ENCODE data around the gene MICU1. TPM values are rescaled to one million over a fixed set of nuclear protein-coding genes. Genes with fewer than 3 reads are reported as not detected.

The MICU1 gene
- total and polyA plus RNA-seq, 10 of the 15 experiments (the other 5 are each of a cell fraction or from before 2014, with no cell fraction given) = 18.2 to 36.4 (median 22.2) TPM

DNA sequence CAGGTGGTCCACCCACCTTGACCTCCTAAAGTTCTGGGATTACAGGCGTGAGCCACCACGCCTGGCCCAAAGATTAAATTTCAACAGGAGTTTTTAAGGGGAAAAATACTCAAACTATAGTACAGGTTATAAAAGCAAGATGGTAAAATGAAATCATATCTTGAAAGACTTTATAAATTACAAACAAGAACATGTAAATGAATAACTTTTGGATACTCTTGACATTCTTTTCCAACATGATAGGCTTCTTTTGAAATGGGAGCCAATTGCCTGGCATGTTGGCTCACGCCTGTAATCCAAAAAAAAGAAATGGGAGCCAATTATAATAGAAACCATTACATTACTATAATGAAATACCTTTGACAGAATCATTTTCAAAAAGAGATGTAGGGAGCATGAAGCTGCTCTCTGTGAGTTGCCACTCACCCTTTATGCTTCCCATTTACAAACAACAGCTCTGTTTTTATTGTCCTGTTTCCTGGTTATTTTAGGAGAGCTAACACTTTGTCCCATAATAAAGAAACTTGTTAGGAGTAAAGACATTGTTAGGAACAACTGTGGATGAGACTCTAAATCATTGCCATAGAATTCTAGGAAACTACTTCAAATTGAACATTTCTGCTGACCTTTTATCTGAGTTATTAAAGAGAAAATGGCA, 41.5 kb upstream of the MICU1 start (continued):
- TF ChIP-seq, protein P1, sequence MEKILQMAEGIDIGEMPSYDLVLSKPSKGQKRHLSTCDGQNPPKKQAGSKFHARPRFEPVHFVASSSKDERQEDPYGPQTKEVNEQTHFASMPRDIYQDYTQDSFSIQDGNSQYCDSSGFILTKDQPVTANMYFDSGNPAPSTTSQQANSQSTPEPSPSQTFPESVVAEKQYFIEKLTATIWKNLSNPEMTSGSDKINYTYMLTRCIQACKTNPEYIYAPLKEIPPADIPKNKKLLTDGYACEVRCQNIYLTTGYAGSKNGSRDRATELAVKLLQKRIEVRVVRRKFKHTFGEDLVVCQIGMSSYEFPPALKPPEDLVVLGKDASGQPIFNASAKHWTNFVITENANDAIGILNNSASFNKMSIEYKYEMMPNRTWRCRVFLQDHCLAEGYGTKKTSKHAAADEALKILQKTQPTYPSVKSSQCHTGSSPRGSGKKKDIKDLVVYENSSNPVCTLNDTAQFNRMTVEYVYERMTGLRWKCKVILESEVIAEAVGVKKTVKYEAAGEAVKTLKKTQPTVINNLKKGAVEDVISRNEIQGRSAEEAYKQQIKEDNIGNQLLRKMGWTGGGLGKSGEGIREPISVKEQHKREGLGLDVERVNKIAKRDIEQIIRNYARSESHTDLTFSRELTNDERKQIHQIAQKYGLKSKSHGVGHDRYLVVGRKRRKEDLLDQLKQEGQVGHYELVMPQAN (conservative IDR thresholded peaks at IDR 0.05) = no peak

DNA sequence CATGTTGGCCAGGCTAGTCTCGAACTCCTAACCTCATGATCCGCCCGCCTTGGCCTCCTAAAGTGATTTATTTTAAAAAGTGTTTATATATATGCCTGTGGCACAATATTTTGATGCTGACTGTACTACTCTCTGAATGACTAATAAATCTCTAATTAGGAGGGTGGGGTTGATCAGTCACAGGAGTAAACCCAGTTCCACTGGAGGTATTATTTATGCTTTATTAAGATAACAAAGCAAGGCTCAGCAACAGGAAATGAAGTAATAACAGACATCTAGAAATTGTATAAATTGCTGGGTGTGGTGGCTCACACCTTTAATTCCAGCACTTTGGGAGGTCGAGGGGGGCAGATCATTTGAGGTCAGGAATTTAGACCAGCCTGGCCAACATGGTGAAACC, 40.0 kb upstream of the MICU1 start:
- Histone ChIP-seq H2AFZ (ENCODE audit: control insufficient read depth, low read depth, low read length) (no peak overlapping the region), H3K79me2 (ENCODE audit: control insufficient read depth, insufficient read depth, low read length) (no peaks in the 10 kb centered on the region), H4K20me1 (ENCODE audit: control insufficient read depth, insufficient read depth) (no peaks in the 10 kb centered on the region), H3K9ac (ENCODE audit: control insufficient read depth, insufficient read depth, low read length) (no peak overlapping the region), H3K4me3 (no peak overlapping the region), H3K9me3 (replicated peaks; ENCODE audit: control insufficient read depth, insufficient read depth, low read length) (no peaks in the 10 kb centered on the region), H3K4me2 (ENCODE audit: control insufficient read depth, insufficient read depth) (no peak overlapping the region), H3K27ac (ENCODE audit: control insufficient read depth, insufficient read depth) (no peak overlapping the region), H3K36me3 (ENCODE audit: control insufficient read depth in 2 of 2, insufficient read depth in 2 of 2, low read length in 1 of 2) (no peaks in the 10 kb centered on the region), H3K4me1 (ENCODE audit: control insufficient read depth, insufficient read depth, low read length) (no peaks in the 10 kb centered on the region), H3K27me3 (replicated peaks in 1 of 2; ENCODE audit: control insufficient read depth in 2 of 2, insufficient read depth in 2 of 2, low read length in 1 of 2) (no peaks in the 10 kb centered on the region)
- ChIA-PET RAD21 (ENCODE audit: unreplicated experiment) (no interaction called here), CTCF (no interaction called here), SMC1A (ENCODE audit: uncharacterized antibody, unreplicated experiment) (interaction anchor here (1.8 kb wide), 1 partner anchor 24 kb away, joined by 4 read pairs; no protein-coding TSS in a partner anchor), POLR2A (no interaction called here)
- no TSS peak for BruUV-seq (replicated peaks)
- intact Hi-C loops (cut with micrococcal nuclease; ENCODE audit: unreplicated experiment) (no loop called here), in situ Hi-C loops (cut with MboI) (no loop called here)
- WGBS (ENCODE audit: insufficient coverage, insufficient replicate concordance, low lambda C conversion rate, missing lambda C conversion rate) = 73% methylated on average over 4 of the region's 4 CpGs
- no peak for DNase-seq (ENCODE audit: low read depth, low spot score)
- TF ChIP-seq, protein P2, sequence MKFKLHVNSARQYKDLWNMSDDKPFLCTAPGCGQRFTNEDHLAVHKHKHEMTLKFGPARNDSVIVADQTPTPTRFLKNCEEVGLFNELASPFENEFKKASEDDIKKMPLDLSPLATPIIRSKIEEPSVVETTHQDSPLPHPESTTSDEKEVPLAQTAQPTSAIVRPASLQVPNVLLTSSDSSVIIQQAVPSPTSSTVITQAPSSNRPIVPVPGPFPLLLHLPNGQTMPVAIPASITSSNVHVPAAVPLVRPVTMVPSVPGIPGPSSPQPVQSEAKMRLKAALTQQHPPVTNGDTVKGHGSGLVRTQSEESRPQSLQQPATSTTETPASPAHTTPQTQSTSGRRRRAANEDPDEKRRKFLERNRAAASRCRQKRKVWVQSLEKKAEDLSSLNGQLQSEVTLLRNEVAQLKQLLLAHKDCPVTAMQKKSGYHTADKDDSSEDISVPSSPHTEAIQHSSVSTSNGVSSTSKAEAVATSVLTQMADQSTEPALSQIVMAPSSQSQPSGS (IDR thresholded peaks at IDR 0.05; ENCODE audit: low read length) = no peak
- TF ChIP-seq RELA (IDR thresholded peaks at IDR 0.05; ENCODE audit: borderline replicate concordance, partially characterized antibody) = no peak
- TF ChIP-seq, protein P3, sequence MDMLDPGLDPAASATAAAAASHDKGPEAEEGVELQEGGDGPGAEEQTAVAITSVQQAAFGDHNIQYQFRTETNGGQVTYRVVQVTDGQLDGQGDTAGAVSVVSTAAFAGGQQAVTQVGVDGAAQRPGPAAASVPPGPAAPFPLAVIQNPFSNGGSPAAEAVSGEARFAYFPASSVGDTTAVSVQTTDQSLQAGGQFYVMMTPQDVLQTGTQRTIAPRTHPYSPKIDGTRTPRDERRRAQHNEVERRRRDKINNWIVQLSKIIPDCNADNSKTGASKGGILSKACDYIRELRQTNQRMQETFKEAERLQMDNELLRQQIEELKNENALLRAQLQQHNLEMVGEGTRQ (IDR thresholded peaks at IDR 0.05; ENCODE audit: borderline replicate concordance, low read depth, low read length) = no peak
- no peak for ATAC-seq
- FAIRE-seq = no peak

All from GM12878 (cell line).